C4-2B (cell line): ENCODE measurements around the gene PAK5.

ENCODE experiments used
- ZFX ChIP-seq: fragments of 450-650 bp; IDR thresholded peaks from 2 replicates; pipeline ENCODE4 v1.6.1; 2017
- TF ChIP-seq, protein P1 (sequence below): fragments of 450-650 bp; conservative IDR thresholded peaks from 2 replicates; pipeline ENCODE4 v1.5.1; 2017; ENCODE audit warnings: mild to moderate bottlenecking

DNA sequence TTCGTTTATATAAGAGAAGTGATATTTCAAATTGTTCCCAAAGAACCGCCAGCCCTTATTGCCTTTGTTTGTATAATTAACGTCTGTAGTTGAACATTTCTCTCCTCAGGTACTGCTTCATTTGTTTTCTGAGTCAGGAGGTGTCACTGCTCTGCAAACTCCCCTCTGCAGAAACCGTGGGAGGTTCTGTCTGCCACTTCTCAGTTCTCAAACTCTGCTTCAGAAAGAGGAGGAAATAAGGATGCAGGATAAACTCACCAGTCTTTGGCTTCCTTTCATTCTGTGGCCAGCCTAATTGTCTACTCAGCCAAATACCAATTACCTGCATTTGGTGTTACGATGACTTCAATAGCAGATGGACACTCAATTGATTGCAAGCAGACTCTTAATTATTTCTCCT lies 149.8 kb downstream of the PAK5 start:
- TF ChIP-seq, protein P1, sequence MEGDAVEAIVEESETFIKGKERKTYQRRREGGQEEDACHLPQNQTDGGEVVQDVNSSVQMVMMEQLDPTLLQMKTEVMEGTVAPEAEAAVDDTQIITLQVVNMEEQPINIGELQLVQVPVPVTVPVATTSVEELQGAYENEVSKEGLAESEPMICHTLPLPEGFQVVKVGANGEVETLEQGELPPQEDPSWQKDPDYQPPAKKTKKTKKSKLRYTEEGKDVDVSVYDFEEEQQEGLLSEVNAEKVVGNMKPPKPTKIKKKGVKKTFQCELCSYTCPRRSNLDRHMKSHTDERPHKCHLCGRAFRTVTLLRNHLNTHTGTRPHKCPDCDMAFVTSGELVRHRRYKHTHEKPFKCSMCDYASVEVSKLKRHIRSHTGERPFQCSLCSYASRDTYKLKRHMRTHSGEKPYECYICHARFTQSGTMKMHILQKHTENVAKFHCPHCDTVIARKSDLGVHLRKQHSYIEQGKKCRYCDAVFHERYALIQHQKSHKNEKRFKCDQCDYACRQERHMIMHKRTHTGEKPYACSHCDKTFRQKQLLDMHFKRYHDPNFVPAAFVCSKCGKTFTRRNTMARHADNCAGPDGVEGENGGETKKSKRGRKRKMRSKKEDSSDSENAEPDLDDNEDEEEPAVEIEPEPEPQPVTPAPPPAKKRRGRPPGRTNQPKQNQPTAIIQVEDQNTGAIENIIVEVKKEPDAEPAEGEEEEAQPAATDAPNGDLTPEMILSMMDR = no peak
- TF ChIP-seq ZFX = no peak
